GM21367 (cell line): ENCODE results near the gene CCDC167.

Experiments used
- ATAC-seq: cut with Tn5 transposase; IDR thresholded peaks from one replicate; pipeline ENCODE4 v1.9.1; 2021; ENCODE audit not compliant: unreplicated experiment

CCDC167 gene

GRCh38 chr6:37499433-37500293, at the start of gene CCDC167:
CCDC167 (minus strand) TSS chr6:37499893; CDS start chr6:37499863, 30 bp downstream.
- peak; percentile 78 for ATAC-seq

GRCh38 chr6:37549154-37549553, 49.5 kb upstream of the CCDC167 start:
- no peak for ATAC-seq

DNA sequence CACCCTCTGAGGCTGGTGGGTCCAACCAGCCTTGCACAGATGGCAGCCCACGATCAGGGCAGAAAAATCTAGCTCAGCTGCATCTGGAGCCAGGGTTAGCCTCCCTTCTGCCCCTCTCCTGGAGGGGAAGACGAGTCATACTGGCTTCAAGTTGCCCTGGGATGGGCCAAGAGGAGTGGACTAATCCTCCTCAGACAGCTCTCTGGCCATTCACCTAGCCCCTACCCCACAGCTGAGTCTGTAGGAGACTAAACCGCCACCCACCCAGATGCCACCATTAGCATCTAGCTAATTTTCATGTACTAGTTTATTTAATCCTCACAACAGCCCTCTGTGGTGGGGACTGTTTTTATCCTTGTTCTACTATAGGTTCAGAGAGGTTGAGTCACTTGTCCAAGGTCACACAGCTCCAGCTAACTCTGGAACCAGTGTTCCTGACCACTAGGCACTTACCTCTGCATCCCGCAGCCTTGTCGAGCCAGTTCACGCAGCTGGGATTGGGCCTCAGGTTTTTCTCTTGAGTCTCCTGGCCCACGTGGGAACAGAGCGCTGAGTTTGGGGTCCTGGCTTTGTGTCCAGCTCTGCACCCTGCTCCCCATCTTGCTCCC, 48.5 kb upstream of the CCDC167 start:
- no peak for ATAC-seq

DNA sequence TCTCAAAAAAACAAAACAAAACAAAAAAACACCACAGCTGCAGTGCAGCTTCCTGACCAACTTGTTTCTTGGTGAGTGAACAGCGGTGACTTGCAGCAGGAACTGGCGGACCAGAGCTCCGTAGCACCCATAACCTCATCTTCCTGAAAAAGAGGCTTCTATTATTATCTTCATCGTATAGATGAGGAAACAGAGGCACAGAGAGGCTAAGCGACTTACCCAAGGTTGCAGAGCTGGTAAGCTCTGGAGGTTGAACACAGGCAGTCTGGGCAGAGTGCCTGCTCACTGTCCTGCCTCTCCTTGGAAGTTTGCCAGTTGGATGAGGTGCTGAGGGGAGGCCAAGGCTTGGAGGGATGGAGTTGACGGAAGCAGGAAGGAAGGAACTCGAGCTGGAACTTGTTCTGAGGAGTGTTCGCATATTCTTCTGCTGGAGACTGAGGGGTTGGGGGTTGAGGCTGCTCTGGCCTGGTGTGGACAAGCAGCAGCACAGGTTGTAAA, 47.9 kb upstream of the CCDC167 start:
- ATAC-seq, result no peak

- ATAC-seq, result no peak
Measured at GRCh38 chr6:37546141-37546871, 46.6 kb upstream of the CCDC167 start.

DNA sequence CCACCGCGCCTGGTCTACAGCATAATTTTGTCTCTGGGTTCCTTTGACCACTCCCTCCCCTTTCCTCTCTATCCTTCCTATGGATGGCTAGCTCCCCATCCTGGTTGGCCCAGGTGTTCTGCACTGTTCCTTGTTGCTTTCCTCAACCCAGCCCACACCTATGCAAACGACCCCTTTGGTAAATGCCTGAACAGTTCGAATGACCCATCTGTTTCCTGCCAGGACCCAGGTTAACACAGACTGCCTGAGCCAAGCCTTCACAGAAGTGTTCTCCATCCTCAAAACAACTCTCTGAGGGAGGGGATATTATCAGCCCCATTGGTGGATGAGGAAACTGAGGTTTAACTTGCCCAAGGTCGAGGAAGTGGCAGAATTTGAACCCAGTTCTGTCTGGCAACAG, 44.8 kb upstream of the CCDC167 start:
- no peak for ATAC-seq

- no peak for ATAC-seq
Measured at GRCh38 chr6:37543361-37543760, 43.7 kb upstream of the CCDC167 start.

DNA sequence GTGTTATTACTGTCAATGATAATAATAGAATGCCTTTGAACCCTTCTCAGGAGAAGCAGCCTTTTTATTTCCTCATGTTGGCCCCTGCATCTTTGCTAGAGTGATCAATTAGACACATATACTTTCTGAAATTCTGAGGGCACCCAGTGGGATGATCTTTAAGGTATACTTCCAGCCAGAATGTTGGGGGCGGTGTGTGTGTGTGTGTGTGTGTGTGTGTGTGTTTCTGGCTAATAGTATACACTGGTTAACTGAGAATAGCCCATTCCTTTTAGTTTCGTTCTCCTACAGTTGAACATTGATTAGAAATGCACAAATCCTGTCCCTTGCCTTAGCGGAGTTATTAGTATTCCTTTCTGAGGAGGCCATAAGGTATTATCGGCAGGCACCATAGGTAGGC, 41.7 kb upstream of the CCDC167 start:
- no peak for ATAC-seq

DNA sequence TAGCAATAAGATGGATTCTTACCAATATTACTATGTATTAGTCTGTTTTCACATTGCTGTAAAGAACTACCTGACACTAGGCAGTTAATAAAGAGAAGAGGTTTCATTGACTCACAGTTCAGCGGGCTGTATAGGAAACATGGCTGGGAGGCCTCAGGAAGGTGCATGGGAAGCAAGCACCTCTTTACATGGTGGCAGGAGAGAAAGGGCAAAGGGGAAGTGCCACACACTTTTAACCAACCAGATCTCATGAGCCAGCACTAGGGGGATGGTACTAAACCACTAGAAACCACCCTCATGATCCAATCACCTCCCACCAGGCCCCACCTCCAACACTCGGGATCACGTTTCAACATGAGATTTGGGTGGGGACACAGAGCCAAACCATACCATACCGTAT, 40.7 kb upstream of the CCDC167 start:
- no peak for ATAC-seq

DNA sequence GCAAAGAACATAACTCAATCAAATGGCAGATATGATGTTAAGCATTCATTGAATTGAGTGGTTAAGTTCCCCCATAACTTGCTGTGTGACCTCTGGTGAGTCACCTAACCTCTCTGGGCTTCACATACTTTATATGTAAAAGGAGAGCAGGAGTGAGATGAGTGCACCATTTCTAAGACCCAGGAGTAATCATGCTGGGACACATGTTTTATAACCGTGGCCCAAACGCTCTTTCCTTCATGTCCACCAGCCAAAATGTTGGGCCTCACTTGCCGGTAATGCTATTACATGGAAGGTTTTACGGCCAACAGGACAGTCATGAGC, 40.3 kb upstream of the CCDC167 start:
- ATAC-seq, result no peak

DNA sequence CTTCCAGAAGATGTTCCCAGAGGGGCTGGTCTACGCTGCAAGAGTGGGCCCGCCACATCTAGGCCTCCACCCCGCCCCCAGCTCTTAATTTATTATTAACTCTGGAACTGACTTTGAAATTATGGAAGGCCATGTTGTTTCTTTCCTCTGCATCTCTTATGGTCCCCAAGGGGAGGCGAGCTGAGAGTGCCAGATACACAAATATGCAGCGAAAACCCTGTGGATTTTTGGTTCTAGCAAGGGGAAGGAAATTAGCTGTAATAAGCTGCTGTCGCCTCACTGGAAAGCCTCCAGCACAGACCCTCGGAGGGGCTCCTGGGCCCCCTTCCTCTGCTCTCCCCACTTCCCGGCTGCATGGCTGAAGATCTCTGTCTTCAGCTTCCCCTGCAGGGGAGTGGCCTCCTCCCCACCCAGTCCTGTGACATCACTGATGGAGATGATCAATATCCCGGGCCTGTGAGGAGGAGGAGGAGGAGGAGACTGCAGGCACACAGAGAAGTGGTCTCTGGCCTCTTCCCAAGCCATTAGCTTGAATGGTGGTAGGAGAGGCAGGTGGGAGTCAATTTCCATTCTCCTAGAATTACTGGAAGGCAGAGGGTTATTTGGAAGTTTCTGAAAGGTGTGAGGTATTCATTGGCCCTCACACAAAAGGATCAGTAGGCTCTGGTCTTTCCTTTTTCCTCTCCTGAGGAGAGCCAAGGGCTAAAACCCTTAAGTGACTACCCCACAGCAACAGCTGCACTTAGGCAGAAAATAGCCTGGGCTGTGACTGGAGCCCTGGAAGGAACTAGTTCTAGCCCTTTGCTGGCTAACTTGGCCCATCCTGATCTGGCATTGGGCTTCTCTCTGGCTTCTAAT, 39.7 kb upstream of the CCDC167 start:
- ATAC-seq, result no peak

GRCh38 chr6:37538107-37538506, 38.4 kb upstream of the CCDC167 start:
- ATAC-seq, result no peak

DNA sequence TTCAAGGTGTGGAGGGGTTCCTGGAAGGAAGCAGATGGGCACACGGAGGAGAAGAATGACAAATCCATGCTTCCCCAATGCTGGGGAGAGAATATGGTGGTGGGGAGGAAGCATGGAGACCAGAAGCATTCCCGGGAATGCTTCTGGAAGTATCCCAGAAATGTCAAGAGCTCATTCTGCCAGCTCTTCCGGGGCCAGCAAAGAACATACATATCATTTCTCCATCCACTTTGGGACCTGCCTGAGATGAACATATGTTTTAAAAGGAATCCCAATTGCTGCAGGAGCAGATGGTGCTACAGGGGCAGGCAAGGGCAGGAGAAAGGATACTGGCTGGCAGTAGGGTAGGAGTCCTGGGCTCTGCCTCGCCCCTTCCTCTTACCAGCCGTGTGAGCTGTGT, 37.9 kb upstream of the CCDC167 start:
- ATAC-seq, result no peak

GRCh38 chr6:37536491-37537190, 36.9 kb upstream of the CCDC167 start:
- no peak for ATAC-seq

DNA sequence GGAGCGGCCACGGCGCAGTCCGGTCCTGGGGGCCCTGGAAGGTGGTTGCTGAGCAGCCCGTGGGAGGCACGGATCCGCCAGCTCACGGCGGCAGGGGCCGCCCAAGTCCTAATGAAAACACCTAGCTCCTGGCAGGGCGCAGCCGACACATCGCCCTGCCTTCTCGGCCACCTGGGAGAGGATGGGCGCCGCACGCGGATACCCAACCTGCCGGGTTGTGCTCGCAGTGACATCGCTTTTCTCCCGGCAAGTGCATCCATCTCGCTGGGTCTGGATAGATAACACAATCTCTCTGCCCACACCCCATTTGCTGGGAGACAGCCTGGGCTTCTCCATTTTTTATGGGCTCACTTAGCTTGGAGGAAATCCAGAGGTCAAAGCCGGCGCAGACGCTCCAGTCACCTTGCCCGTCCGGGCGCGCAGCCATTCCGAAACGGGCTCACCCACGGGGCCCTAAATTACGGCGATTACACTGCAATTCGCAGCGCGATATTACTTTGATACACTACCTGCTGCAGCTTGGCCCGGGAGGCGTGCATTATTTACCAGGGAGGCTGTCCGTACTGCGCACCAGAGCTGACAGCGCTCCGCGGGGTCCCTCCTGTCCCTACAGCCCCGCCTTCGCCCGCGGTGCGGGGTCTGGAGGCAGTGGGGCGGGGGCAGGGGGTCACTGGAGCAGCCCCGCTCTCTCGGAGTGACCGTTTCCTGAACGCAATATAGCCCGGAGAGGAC, 36.2 kb upstream of the CCDC167 start:
- no peak for ATAC-seq

DNA sequence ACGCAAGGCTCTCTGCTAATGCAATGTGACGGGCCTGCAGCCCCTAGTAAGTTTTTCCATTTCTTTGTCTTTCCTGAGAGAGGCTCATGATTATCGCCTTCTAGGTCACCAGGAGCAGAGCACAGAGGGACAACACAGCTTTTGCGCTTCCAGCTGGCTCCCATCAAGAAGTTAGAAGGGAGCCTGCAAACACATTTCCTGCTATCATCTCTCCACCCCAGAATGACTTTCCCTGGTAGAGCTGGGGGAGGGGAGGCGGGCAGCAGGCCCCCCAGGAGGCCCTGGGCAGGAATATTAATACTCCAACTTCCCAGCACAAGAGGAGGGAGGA, 35.7 kb upstream of the CCDC167 start:
- ATAC-seq, result no peak

DNA sequence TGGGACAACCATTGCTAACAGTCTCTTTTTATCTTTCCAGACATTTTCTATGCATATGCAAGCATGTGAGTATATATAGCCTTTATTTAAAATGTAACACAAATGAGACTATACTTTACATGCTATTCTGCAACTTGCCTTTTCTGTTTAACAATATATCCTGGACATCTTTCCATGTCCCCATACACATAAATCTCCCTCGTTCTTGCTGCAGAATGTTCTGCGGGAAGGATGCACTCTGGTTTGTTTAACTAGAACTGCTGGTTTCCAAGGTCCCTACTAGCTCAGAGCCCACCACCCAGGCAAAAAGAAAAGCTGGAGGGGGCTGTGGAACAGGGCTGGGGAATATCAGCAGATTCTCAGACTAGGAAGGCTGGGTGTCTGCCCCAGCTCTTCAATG, 35.2 kb upstream of the CCDC167 start:
- no peak for ATAC-seq

GRCh38 chr6:37532122-37532521, 32.4 kb upstream of the CCDC167 start:
- ATAC-seq, result no peak

- ATAC-seq, result no peak
Measured at GRCh38 chr6:37531437-37532036, 31.8 kb upstream of the CCDC167 start.
